Measurements from ENCODE around the gene STX19. TPM values are rescaled to one million over a fixed set of nuclear protein-coding genes. Genes with fewer than 3 reads are reported as not detected.
"Not testable (repeated sequence)": the region's sequence is repeated elsewhere in the genome, so short reads cannot be mapped to it uniquely, and the experiment has no call there.

Gene STX19
- polyA plus RNA-seq, 1 donor, result 0.32 TPM

GRCh38 chr3:93973131-93974126 is 55.0 kb downstream of the STX19 start, which contains the start of gene PROS1:
Gene PROS1, minus strand, starts transcription at chr3:93973896. Its CDS starts 147 bp downstream, at chr3:93973749.
- DNase-seq, result peak; percentile 84

DNA sequence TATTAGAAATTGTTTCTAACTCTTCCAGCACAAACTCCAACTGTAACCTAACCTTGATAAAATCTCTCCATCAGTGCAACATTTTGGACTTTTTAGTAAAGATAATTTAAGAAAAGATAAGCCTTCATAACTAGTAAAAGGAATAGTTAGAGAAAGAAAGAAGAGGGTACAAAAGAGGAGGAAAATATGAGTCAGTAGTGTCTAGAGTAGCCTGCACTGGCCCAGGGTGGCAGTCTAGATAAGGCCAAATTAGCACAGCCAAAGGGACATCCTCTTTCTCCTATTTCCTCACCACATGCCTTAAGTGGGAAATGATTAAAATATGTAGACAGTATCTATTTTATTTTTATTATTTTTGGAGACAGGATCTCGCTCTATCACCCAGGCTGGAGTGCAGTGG is 58.4 kb downstream of the STX19 start:
- DNase-seq, result no peak

DNA sequence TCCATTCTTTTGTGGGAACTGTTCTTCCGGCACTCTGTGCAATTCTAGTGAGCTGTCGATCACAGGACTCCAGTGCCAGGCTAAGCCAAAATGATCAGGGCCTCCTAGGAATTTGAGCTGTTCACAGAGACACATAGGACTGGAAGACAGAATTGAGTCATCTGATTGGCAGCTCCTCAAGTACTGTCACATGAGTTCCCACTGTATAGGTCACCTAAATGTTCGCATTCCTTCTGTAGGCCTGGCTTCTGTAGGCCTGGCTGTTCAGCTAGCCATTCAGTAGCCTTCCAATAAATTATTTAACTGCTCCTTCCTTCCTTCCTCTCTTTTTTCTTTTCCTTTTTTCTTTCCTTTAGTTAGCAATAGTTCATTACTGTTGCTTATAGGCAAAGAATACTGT is 59.0 kb downstream of the STX19 start:
- DNase-seq, result no peak

DNA sequence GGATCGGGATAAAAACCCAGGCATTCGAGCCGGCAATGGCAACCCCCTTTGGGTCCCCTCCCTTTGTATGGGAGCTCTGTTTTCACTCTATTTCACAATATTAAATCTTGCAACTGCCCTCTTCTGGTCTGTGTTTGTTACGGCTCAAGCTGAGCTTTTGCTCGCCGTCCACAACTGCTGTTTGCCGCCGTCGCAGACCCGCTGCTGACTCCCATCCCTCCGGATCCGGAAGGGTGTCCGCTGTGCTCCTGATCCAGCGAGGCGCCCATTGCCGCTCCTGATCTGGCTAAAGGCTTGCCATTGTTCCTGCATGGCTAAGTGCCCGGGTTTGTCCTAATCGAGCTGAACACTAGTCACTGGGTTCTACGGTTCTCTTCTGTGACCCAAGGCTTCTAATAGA is 63.3 kb downstream of the STX19 start:
- DNase-seq, result not testable (repeated sequence)

Other genes with a start within 250 kb of the STX19 start
- gene PROS1, start 54.7 kb downstream of the STX19 start, polyA plus RNA-seq (ENCODE audit: insufficient read length), result 45.9 TPM
- 21.4 TPM for gene ARL13B, start 48.4 kb downstream of the STX19 start, polyA plus RNA-seq (ENCODE audit: insufficient read length)
- 11.2 TPM for gene DHFR2, start 34.3 kb upstream of the STX19 start, polyA plus RNA-seq (ENCODE audit: insufficient read length)
- gene NSUN3, start 34.5 kb upstream of the STX19 start, polyA plus RNA-seq (ENCODE audit: insufficient read length), result 14.6 TPM